Transverse colon (tissue), 4 donors: ENCODE data around the gene FOXK2.

ENCODE experiments used
- EP300 ChIP-seq: sonication (generic); formaldehyde crosslinking; IDR thresholded peaks from one replicate; pipeline ENCODE4 v1.6.1; 2017; ENCODE audit warnings: antibody characterized with exemption, low read depth
- POLR2A ChIP-seq: fragments of 450-650 bp; IDR thresholded peaks from one replicate; pipeline ENCODE4 v1.6.1; 2016; ENCODE audit warnings: antibody characterized with exemption, mild to moderate bottlenecking, moderate library complexity
- POLR2AphosphoS5 ChIP-seq, 3 donors: sonication (generic); formaldehyde crosslinking; IDR thresholded peaks; one replicate each; pipeline ENCODE4 v1.6.1; 2016; ENCODE audit warnings: antibody characterized with exemption in 3 of 3
- TF ChIP-seq, protein P1 (sequence below), 5 experiments: fragments of 200-600 bp in 3 of 5; fragments of 450-650 bp in 2 of 5; sonication (generic) in 3 of 5; IDR thresholded peaks; 1 replicate in 2 of 5; 2 replicates in 3 of 5; pipeline ENCODE4 v1.5.1; 2016 to 2017; ENCODE audit warnings: antibody characterized with exemption in 5 of 5, inconsistent platforms in 3 of 5, mild to moderate bottlenecking in 2 of 5, moderate library complexity in 1 of 5

DNA sequence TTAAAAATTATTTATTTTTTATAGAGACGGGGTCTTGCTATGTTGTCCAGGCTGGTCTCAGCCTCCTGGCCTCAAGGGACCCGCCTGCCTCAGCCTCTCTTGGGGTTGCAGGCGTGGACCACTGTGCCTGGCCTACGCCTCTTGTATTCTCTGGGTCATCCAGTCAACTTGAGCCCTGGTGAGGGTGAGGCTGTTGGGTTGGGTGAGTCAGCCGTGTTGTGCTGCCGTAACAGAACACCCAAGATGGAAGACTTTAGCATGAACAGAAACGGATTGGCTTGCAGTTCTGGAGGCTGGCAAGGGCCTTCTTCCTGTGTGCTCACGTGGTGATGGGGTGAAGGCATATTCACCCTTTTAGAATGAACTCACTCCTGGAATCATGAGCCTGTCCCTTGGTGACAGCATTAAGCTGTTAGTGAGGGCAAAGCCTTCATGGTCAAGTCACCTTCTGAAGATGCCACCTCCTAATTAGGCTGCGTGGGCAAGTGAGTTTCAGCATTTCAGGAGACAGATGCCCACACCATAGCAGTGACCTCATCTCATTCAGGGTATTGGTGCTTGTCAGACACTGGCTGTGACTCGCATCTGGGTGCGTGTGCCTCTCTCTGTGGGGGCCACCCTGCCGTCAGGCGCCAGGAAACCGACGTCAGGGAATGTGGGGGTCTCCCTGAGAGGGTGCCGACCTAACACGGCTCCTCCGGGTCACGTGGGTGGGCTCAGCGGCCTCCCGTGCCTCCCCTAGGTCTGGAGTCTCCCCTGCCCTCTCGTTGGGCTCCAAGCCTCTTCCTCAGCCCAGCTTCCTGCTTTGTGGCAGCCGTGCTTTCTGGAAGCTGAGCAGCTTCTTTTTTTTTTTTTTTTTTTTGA lies 79.0 kb downstream of the FOXK2 start:
- TF ChIP-seq POLR2A (no peak), EP300 (no peak), POLR2AphosphoS5 (IDR thresholded peaks at IDR 0.05) (no peak)
- TF ChIP-seq, protein P1, sequence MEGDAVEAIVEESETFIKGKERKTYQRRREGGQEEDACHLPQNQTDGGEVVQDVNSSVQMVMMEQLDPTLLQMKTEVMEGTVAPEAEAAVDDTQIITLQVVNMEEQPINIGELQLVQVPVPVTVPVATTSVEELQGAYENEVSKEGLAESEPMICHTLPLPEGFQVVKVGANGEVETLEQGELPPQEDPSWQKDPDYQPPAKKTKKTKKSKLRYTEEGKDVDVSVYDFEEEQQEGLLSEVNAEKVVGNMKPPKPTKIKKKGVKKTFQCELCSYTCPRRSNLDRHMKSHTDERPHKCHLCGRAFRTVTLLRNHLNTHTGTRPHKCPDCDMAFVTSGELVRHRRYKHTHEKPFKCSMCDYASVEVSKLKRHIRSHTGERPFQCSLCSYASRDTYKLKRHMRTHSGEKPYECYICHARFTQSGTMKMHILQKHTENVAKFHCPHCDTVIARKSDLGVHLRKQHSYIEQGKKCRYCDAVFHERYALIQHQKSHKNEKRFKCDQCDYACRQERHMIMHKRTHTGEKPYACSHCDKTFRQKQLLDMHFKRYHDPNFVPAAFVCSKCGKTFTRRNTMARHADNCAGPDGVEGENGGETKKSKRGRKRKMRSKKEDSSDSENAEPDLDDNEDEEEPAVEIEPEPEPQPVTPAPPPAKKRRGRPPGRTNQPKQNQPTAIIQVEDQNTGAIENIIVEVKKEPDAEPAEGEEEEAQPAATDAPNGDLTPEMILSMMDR (IDR thresholded peaks at IDR 0.05): no peak
